ENCODE data around the gene SPTSSB. TPM values are rescaled to one million over a fixed set of nuclear protein-coding genes. Genes with fewer than 3 reads are reported as not detected.

The SPTSSB gene
- total RNA-seq, 2 donors from 2014 or later, result 0.64 to 2.3 TPM

- Mint-ChIP-seq H3K36me3 (ENCODE audit: low read depth) (no peaks in the 10 kb centered on the region), H3K27me3 (ENCODE audit: insufficient read depth) (no peaks in the 10 kb centered on the region), H3K4me3 (no peak overlapping the region), H3K9me3 (no peaks in the 10 kb centered on the region), H3K27ac (no peak overlapping the region), H3K4me1 (peaks cover 14% of the 10 kb centered on the region)
- no peak for DNase-seq
- no peak overlapping the region for H3K9ac ChIP-seq (ENCODE audit: extremely low read depth, low read length, poor library complexity, severe bottlenecking)
- 88 to 100% methylated on average over 1 of the region's 1 CpG for WGBS, 2 experiments (ENCODE audit: insufficient coverage in 1 of 2, insufficient read length in 1 of 2)
- no peaks in the 10 kb centered on the region for H3K4me1 ChIP-seq (ENCODE audit: control insufficient read depth, insufficient read depth, low read length)
- H3K4me3 ChIP-seq (ENCODE audit: low read length), result no peak overlapping the region
- TF ChIP-seq CTCF (conservative IDR thresholded peaks at IDR 0.05), result no peak
- no peak overlapping the region for H3K27ac ChIP-seq (ENCODE audit: low read depth, low read length)
- no peaks in the 10 kb centered on the region for H3K9me3 ChIP-seq (ENCODE audit: control insufficient read depth, low read length)
- no peaks in the 10 kb centered on the region for H3K36me3 ChIP-seq (ENCODE audit: control insufficient read depth, insufficient read depth, low read length)
- no peaks in the 10 kb centered on the region for H3K27me3 ChIP-seq (ENCODE audit: control insufficient read depth, insufficient read depth, low read length, poor library complexity, severe bottlenecking)
These were observed 33.8 kb upstream of the SPTSSB start for GRCh38 chr3:161405087-161405486.

- Mint-ChIP-seq H3K9me3 (no peaks in the 10 kb centered on the region), H3K4me1 (peaks cover 4% of the 10 kb centered on the region), H3K27me3 (ENCODE audit: insufficient read depth) (no peaks in the 10 kb centered on the region), H3K27ac (no peak overlapping the region), H3K36me3 (ENCODE audit: low read depth) (no peaks in the 10 kb centered on the region), H3K4me3 (no peak overlapping the region)
- H3K27ac ChIP-seq (ENCODE audit: low read depth, low read length), result no peak overlapping the region
- no peaks in the 10 kb centered on the region for H3K36me3 ChIP-seq (ENCODE audit: control insufficient read depth, insufficient read depth, low read length)
- no peaks in the 10 kb centered on the region for H3K9me3 ChIP-seq (ENCODE audit: control insufficient read depth, low read length)
- H3K4me1 ChIP-seq (ENCODE audit: control insufficient read depth, insufficient read depth, low read length), result no peaks in the 10 kb centered on the region
- no peak for TF ChIP-seq CTCF (conservative IDR thresholded peaks at IDR 0.05)
- H3K9ac ChIP-seq (ENCODE audit: extremely low read depth, low read length, poor library complexity, severe bottlenecking), result no peak overlapping the region
- no peak for DNase-seq
- no peaks in the 10 kb centered on the region for H3K27me3 ChIP-seq (ENCODE audit: control insufficient read depth, insufficient read depth, low read length, poor library complexity, severe bottlenecking)
- no peak overlapping the region for H3K4me3 ChIP-seq (ENCODE audit: low read length)
These were observed 31.9 kb upstream of the SPTSSB start for GRCh38 chr3:161403251-161403650.

GRCh38 chr3:161401389-161401788, 30.1 kb upstream of the SPTSSB start:
- H3K36me3 Mint-ChIP-seq (ENCODE audit: low read depth), result no peaks in the 10 kb centered on the region
- H3K27me3 Mint-ChIP-seq (ENCODE audit: insufficient read depth), result no peaks in the 10 kb centered on the region
- Histone ChIP-seq H3K36me3 (ENCODE audit: control insufficient read depth, insufficient read depth, low read length) (no peaks in the 10 kb centered on the region), H3K4me3 (ENCODE audit: low read length) (no peak overlapping the region), H3K9me3 (ENCODE audit: control insufficient read depth, low read length) (no peaks in the 10 kb centered on the region), H3K9ac (ENCODE audit: extremely low read depth, low read length, poor library complexity, severe bottlenecking) (no peak overlapping the region), H3K27ac (ENCODE audit: low read depth, low read length) (no peak overlapping the region), H3K4me1 (ENCODE audit: control insufficient read depth, insufficient read depth, low read length) (no peaks in the 10 kb centered on the region), H3K27me3 (ENCODE audit: control insufficient read depth, insufficient read depth, low read length, poor library complexity, severe bottlenecking) (no peaks in the 10 kb centered on the region)
- H3K4me3 Mint-ChIP-seq, result no peak overlapping the region
- peaks cover 4% of the 10 kb centered on the region for H3K4me1 Mint-ChIP-seq
- DNase-seq, result no peak
- 87 to 95% methylated on average over 2 of the region's 2 CpGs for WGBS, 2 experiments (ENCODE audit: insufficient coverage in 1 of 2, insufficient read length in 1 of 2)
- no peak for TF ChIP-seq CTCF (conservative IDR thresholded peaks at IDR 0.05)
- H3K9me3 Mint-ChIP-seq, result no peaks in the 10 kb centered on the region
- no peak overlapping the region for H3K27ac Mint-ChIP-seq
